PC-3 (cell line): Measurements from ENCODE around the gene ZNF593OS. TPM values are rescaled to one million over a fixed set of nuclear protein-coding genes. Genes with fewer than 3 reads are reported as not detected.

ENCODE experiments used
- ATAC-seq: fragments of 200-7000 bp; cut with Tn5 transposase; 2 replicates; pipeline ENCODE4 v1.9.1; 2020; ENCODE audit warnings: mild to moderate bottlenecking, moderate library complexity
- BruUV-seq: library from RNA; stranded (reverse); fragments of 400-500 nt; replicated peaks from 2 replicates; lab custom pipeline; 2021; lab: Mats Ljungman, UMichigan
- CTCF ChIA-PET: fragments of 300-600 bp; sonication (Branson Sonifier 250); formaldehyde crosslinking; loops from one replicate; lab custom pipeline; 2022; ENCODE audit warnings: antibody characterized with exemption; lab: Charles Lee
- POLR2A ChIA-PET: fragments of 300-600 bp; sonication (Branson Sonifier 250); formaldehyde crosslinking; loops from one replicate; lab custom pipeline; 2022; ENCODE audit warnings: antibody characterized with exemption; ENCODE audit not compliant: unreplicated experiment; lab: Charles Lee
- DNase-seq: peaks from one replicate; pipeline ENCODE4 v3.0.0-alpha.2; 2015
- H2AFZ ChIP-seq: fragments of 300-600 bp; sonication (generic); 2 replicates; pipeline ENCODE4 v1.6.0; 2016; ENCODE audit warnings: antibody characterized with exemption, low read length
- H3F3A ChIP-seq: fragments of 300-600 bp; sonication (generic); one replicate; pipeline ENCODE4 v1.6.0; 2017; ENCODE audit warnings: antibody characterized with exemption, low read length, control low read depth, mild to moderate bottlenecking; ENCODE audit not compliant: unreplicated experiment
- H3K27ac ChIP-seq: fragments of 300-600 bp; sonication (generic); 2 replicates; pipeline ENCODE4 v1.5.1; 2016; ENCODE audit warnings: mild to moderate bottlenecking, low read length
- H3K27me3 ChIP-seq: fragments of 300-600 bp; sonication (generic); 2 replicates; pipeline ENCODE4 v1.6.1; 2016; ENCODE audit warnings: low read length, mixed read lengths
- H3K36me3 ChIP-seq: fragments of 300-600 bp; sonication (generic); 2 replicates; pipeline ENCODE4 v1.6.1; 2016; ENCODE audit warnings: low read depth, mixed run types, low read length, mixed read lengths
- H3K4me1 ChIP-seq: fragments of 300-600 bp; sonication (generic); 2 replicates; pipeline ENCODE4 v1.5.1; 2016; ENCODE audit warnings: low read length; ENCODE audit not compliant: insufficient read depth
- H3K4me2 ChIP-seq: fragments of 300-600 bp; sonication (generic); 2 replicates; pipeline ENCODE4 v1.6.0; 2016; ENCODE audit warnings: low read length
- H3K4me3 ChIP-seq: fragments of 300-600 bp; sonication (generic); 2 replicates; pipeline ENCODE4 v1.5.1; 2016; ENCODE audit warnings: mild to moderate bottlenecking, low read length, mixed read lengths
- H3K79me2 ChIP-seq: fragments of 300-600 bp; sonication (generic); 2 replicates; pipeline ENCODE4 v1.6.1; 2017; ENCODE audit warnings: low read length, mixed read lengths
- H3K9ac ChIP-seq: fragments of 300-600 bp; sonication (generic); 2 replicates; pipeline ENCODE4 v1.6.0; 2016; ENCODE audit warnings: mild to moderate bottlenecking, low read length
- H3K9me2 ChIP-seq: fragments of 300-600 bp; sonication (generic); replicated peaks from 2 replicates; pipeline ENCODE4 v1.6.1; 2016; ENCODE audit warnings: mixed run types, low read length, mixed read lengths
- H3K9me3 ChIP-seq: fragments of 300-600 bp; sonication (generic); 2 replicates; pipeline ENCODE4 v1.6.1; 2016; ENCODE audit warnings: low read length, mixed read lengths
- H4K20me1 ChIP-seq: fragments of 300-600 bp; sonication (generic); 2 replicates; pipeline ENCODE4 v1.6.1; 2016; ENCODE audit warnings: low read length, mixed read lengths
- CTCF ChIP-seq: fragments of 300-600 bp; sonication (generic); conservative IDR thresholded peaks from 2 replicates; pipeline ENCODE4 v1.5.1; 2017; ENCODE audit warnings: antibody characterized with exemption, low read depth, mild to moderate bottlenecking, low read length
- EZH2 ChIP-seq: fragments of 300-600 bp; sonication (generic); IDR thresholded peaks from one replicate; pipeline ENCODE4 v1.6.1; 2017; ENCODE audit warnings: antibody characterized with exemption, mild to moderate bottlenecking, low read length; ENCODE audit not compliant: unreplicated experiment
- EZH2phosphoT487 ChIP-seq: fragments of 300-600 bp; sonication (generic); IDR thresholded peaks from 2 replicates; pipeline ENCODE4 v1.6.1; 2018; ENCODE audit warnings: mild to moderate bottlenecking, antibody characterized with exemption, low read length, borderline replicate concordance
- intact Hi-C: fragments of 100-400 bp; cut with micrococcal nuclease; formaldehyde crosslinking; loops from 2 replicates; pipeline ENCODE4 v1.9.0; 2023
- total RNA-seq: library from RNA; depleted of rRNA; stranded (reverse); fragments of >200 nt; gene quantifications from 2 replicates; pipeline ENCODE4 v1.2.3, GENCODE V29; 2014

Gene ZNF593OS
- total RNA-seq, 1 experiment from 2014 or later: not detected

GRCh38 chr1:26127235-26128163 lies 44.1 kb downstream of the ZNF593OS start:
- CTCF ChIA-PET: interaction anchor here (0.7 kb wide), 1 partner anchor 235 kb away, joined by 3 read pairs; no protein-coding TSS in a partner anchor
- no peaks in the 10 kb centered on the region for H3K36me3 ChIP-seq
- no peak overlapping the region for H2AFZ ChIP-seq
- no peaks in the 10 kb centered on the region for H3K27me3 ChIP-seq
- H3K4me3 ChIP-seq: peak overlapping the region; percentile 21; the same call in 1 of the 2 replicates
- no peaks in the 10 kb centered on the region for H4K20me1 ChIP-seq
- peak overlapping the region; percentile 76 for H3K4me2 ChIP-seq
- BruUV-seq: no TSS peak
- no peaks in the 10 kb centered on the region for H3K9me2 ChIP-seq
- H3K4me1 ChIP-seq: peaks cover 54% of the 10 kb centered on the region
- POLR2A ChIA-PET: no interaction called here
- H3K27ac ChIP-seq: peak overlapping the region; percentile 94
- intact Hi-C loops: loop anchor here (2.0 kb wide), 1 partner anchor 17 kb away; no protein-coding TSS in a partner anchor
- peak overlapping the region; percentile 55 for H3K9ac ChIP-seq
- ATAC-seq (no peak), DNase-seq (no peak)
- peaks cover 7% of the 10 kb centered on the region for H3F3A ChIP-seq
- peaks cover 25% of the 10 kb centered on the region for H3K79me2 ChIP-seq
- H3K9me3 ChIP-seq: no peaks in the 10 kb centered on the region
- TF ChIP-seq EZH2 (no peak), CTCF (no peak), EZH2phosphoT487 (no peak)

DNA sequence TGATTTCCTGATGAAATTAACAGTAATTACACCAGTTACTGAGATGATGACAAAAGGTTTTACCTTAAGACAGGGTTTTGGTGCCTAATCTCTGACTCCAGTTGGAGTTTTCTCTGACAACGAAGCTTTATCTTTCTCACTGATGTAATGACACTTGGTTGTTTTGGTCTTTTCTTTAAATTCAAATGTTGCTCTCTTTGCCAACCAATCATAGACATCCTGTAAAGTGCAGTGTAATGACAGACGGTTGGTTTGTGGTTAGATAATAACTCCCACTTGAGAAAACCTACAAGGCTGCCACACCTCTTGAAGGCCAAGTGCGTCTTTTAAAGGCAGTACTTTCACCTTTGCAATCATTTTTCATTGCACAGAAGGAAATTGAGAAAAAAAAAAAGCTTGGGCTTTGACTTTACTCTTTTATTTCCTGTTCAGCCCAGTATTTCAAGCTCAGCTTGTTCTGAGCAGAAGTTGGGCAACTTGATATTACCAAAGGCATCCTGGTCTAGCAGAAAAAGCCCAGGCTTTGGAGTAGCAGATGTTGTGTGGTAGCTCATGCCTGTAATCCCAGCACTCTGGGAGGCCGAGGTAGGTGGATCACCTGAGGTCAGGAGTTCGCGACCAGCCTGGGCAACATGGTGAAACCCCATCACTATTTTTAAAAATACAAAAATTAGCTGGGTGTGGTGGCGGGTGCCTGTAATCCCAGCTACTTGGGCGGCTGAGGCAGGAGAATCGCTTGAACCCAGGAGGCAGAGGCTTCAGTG lies 45.1 kb downstream of the ZNF593OS start:
- H3K9ac ChIP-seq: peak overlapping the region; percentile 55
- BruUV-seq: no TSS peak
- intact Hi-C loops: loop anchor here (2.0 kb wide), 1 partner anchor 18 kb away; no protein-coding TSS in a partner anchor
- no peaks in the 10 kb centered on the region for H4K20me1 ChIP-seq
- H3K4me1 ChIP-seq: peaks cover 63% of the 10 kb centered on the region
- DNase-seq (peak; percentile 92), ATAC-seq (peak; percentile 72)
- peaks cover 14% of the 10 kb centered on the region for H3F3A ChIP-seq
- peak overlapping the region; percentile 31 for H3K4me3 ChIP-seq
- H3K27me3 ChIP-seq: no peaks in the 10 kb centered on the region
- H3K27ac ChIP-seq: peak overlapping the region; percentile 94
- H2AFZ ChIP-seq: no peak overlapping the region
- no peaks in the 10 kb centered on the region for H3K36me3 ChIP-seq
- no peaks in the 10 kb centered on the region for H3K9me3 ChIP-seq
- peaks cover 29% of the 10 kb centered on the region for H3K79me2 ChIP-seq
- H3K9me2 ChIP-seq: no peaks in the 10 kb centered on the region
- H3K4me2 ChIP-seq: peak overlapping the region; percentile 76
- ChIA-PET POLR2A (interaction anchor here (0.5 to 0.7 kb wide), 5 partner anchors 12 to 306 kb away, joined by 3 to 8 read pairs (median 3); no protein-coding TSS in a partner anchor), CTCF (interaction anchor here (0.5 to 1.5 kb wide), 6 partner anchors 17 to 570 kb away, joined by 3 to 5 read pairs (median 3); no protein-coding TSS in a partner anchor)
- no peak for TF ChIP-seq EZH2
- TF ChIP-seq EZH2phosphoT487: no peak
- no peak for TF ChIP-seq CTCF
